SU-DHL-6 (cell line): ENCODE results near the gene DIO1.
A peak's percentile ranks its signal among the peaks of the same experiment; 100 is the strongest.

Experiments used
- H2AFZ ChIP-seq: fragments of 200-600 bp; sonication (generic); 2 replicates; pipeline ENCODE4 v1.6.1; 2014; ENCODE audit warnings: low read depth, mild to moderate bottlenecking, moderate library complexity, mixed read lengths, antibody characterized with exemption, low read length; ENCODE audit not compliant: severe bottlenecking
- H3F3A ChIP-seq: fragments of 200-600 bp; shearing (Covaris generic); 2 replicates; pipeline ENCODE4 v1.6.0; 2016; ENCODE audit warnings: antibody characterized with exemption, mild to moderate bottlenecking; ENCODE audit not compliant: insufficient read depth
- H3K27ac ChIP-seq: fragments of 200-600 bp; sonication (generic); 2 replicates; pipeline ENCODE4 v1.5.1; 2016; ENCODE audit warnings: low read depth, mild to moderate bottlenecking, low read length, moderate library complexity, mixed read lengths
- H3K27me3 ChIP-seq: fragments of 200-600 bp; sonication (generic), shearing (Covaris generic); 2 replicates; pipeline ENCODE4 v1.6.0; 2014; ENCODE audit warnings: mild to moderate bottlenecking, low read length
- H3K36me3 ChIP-seq: fragments of 200-600 bp; sonication (generic); 2 replicates; pipeline ENCODE4 v1.6.1; 2014; ENCODE audit warnings: mild to moderate bottlenecking, low read length, mixed read lengths
- H3K4me2 ChIP-seq: fragments of 300-600, 200-600 bp; shearing (Covaris generic), sonication (generic); 2 replicates; pipeline ENCODE4 v1.6.0; 2014; ENCODE audit warnings: low read length, low read depth, mild to moderate bottlenecking; ENCODE audit not compliant: poor library complexity, severe bottlenecking
- H3K4me3 ChIP-seq: fragments of 200-600 bp; sonication (generic); 2 replicates; pipeline ENCODE4 v1.5.1; 2014; ENCODE audit warnings: antibody characterized with exemption, low read length, mild to moderate bottlenecking, mixed read lengths; ENCODE audit not compliant: insufficient read depth, poor library complexity, severe bottlenecking
- H3K79me2 ChIP-seq: fragments of 200-600 bp; sonication (generic); 2 replicates; pipeline ENCODE4 v1.6.1; 2014; ENCODE audit warnings: mild to moderate bottlenecking, low read length, moderate library complexity; ENCODE audit not compliant: insufficient read depth
- H3K9ac ChIP-seq: fragments of 200-600 bp; sonication (generic); 2 replicates; pipeline ENCODE4 v1.7.0; 2014; ENCODE audit warnings: mild to moderate bottlenecking, low read length
- H3K9me2 ChIP-seq: fragments of 200-600 bp; sonication (generic); replicated peaks from 2 replicates; pipeline ENCODE4 v1.6.1; 2014; ENCODE audit warnings: low read length; ENCODE audit not compliant: insufficient read depth
- H3K9me3 ChIP-seq: fragments of 200-600 bp; sonication (generic); 2 replicates; pipeline ENCODE4 v1.6.1; 2014; ENCODE audit warnings: low read length, mixed read lengths; ENCODE audit not compliant: insufficient read depth
- H4K20me1 ChIP-seq: fragments of 200-600 bp; sonication (generic); 2 replicates; pipeline ENCODE4 v1.6.1; 2014; ENCODE audit warnings: low read depth, mild to moderate bottlenecking, antibody characterized with exemption, low read length, moderate library complexity, mixed read lengths
- EZH2phosphoT487 ChIP-seq: fragments of 200-600 bp; sonication (generic), shearing (Covaris generic); conservative IDR thresholded peaks from 2 replicates; pipeline ENCODE4 v1.6.1; 2018; ENCODE audit warnings: mild to moderate bottlenecking, antibody characterized with exemption, low read length, moderate library complexity, mixed read lengths
- TF ChIP-seq, protein P1 (sequence below): fragments of 200-600 bp; sonication (generic); IDR thresholded peaks from one replicate; pipeline ENCODE4 v1.5.1; 2017; ENCODE audit warnings: antibody characterized with exemption, mild to moderate bottlenecking, low read length, moderate library complexity; ENCODE audit not compliant: insufficient read depth, poor library complexity, severe bottlenecking

The DIO1 gene

DNA sequence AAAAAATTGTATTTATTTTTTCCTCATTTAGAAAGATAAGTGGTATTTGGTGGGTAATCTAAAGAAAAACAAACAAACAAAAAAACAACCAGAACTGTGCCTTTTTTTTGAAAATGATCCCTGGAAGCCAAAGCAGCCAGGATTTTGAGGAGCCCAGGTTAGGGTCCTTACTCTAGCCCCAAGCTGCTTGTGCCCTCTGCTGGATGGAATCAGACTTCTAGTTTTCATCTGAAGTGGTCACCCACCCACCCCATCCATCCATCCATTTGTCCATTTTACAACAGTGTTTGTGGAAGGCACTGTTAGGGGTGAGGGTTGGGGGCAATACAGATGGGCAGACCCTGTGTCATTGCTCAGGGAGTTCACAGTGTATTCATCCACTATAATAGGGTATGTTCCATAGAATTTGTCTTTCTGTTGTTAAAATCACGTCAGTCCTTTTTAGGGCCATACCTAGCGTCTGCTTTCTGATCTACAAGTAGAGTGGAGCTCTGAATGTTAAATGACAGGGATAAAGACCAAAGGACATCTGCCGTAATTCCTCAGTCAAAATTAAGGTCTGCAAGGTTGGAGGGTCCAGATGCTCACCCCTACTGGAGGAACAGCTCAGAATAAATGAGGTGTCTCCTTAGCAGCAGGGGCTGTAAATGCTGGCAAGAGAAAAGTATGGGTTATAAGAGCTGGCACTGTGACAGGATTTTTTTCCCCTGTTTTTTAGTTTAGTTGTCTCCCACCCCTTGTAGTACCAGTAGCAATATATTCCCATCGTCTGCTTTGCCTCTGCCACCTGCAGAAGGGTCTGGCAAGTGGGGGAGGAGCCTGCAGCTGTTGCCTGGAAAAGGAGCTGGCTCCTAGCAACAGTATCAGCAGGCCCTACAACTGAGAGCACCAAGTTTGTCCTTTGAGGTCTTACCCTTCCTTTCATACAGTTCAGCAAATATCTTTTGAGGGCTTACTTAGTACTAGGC is 55.3 kb downstream of the DIO1 start:
- H3K9me3 ChIP-seq, result no peaks in the 10 kb centered on the region
- H4K20me1 ChIP-seq, result no peaks in the 10 kb centered on the region
- TF ChIP-seq EZH2phosphoT487, result no peak
- TF ChIP-seq, protein P1, sequence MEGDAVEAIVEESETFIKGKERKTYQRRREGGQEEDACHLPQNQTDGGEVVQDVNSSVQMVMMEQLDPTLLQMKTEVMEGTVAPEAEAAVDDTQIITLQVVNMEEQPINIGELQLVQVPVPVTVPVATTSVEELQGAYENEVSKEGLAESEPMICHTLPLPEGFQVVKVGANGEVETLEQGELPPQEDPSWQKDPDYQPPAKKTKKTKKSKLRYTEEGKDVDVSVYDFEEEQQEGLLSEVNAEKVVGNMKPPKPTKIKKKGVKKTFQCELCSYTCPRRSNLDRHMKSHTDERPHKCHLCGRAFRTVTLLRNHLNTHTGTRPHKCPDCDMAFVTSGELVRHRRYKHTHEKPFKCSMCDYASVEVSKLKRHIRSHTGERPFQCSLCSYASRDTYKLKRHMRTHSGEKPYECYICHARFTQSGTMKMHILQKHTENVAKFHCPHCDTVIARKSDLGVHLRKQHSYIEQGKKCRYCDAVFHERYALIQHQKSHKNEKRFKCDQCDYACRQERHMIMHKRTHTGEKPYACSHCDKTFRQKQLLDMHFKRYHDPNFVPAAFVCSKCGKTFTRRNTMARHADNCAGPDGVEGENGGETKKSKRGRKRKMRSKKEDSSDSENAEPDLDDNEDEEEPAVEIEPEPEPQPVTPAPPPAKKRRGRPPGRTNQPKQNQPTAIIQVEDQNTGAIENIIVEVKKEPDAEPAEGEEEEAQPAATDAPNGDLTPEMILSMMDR, result peak; percentile 46
- H3K27me3 ChIP-seq, result no peaks in the 10 kb centered on the region
- H3K4me3 ChIP-seq, result no peak overlapping the region
- no peak overlapping the region for H3K9ac ChIP-seq
- H3K36me3 ChIP-seq, result 0 out of 2 replicates have a peak, but pooled peaks cover 2% of the 10 kb centered on the region
- peaks cover 11% of the 10 kb centered on the region; the same call in 1 of the 2 replicates for H3F3A ChIP-seq
- peaks cover 30% of the 10 kb centered on the region for H3K79me2 ChIP-seq
- no peaks in the 10 kb centered on the region for H3K9me2 ChIP-seq
- H3K27ac ChIP-seq, result no peak overlapping the region
- no peak overlapping the region for H3K4me2 ChIP-seq
- no peak overlapping the region for H2AFZ ChIP-seq

DNA sequence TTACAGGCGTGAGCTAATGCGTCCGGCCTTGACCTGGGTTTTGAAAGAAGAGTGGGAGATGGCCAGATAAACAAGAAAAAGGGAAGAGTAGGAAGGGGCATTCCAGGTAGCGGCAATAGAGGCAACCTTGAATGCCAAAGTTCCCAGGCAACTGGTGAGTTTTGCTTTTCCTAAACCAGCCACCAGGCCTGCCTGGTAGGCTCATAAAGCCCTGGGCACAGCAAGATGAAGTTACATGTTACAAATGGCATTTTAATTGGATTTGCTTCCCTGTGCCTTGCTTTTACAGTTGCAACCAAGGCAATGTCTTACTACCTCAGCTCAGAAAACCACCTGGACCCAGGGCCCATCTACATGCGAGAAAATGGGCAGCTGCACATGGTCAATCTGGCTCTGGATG is 57.7 kb downstream of the DIO1 start:
- Histone ChIP-seq H3K4me3 (no peak overlapping the region), H3K27me3 (no peaks in the 10 kb centered on the region), H3F3A (peaks cover 11% of the 10 kb centered on the region; the same call in 1 of the 2 replicates), H3K79me2 (peaks cover 19% of the 10 kb centered on the region; the same call in 1 of the 2 replicates), H3K9me3 (no peaks in the 10 kb centered on the region), H3K27ac (no peak overlapping the region), H3K36me3 (0 out of 2 replicates have a peak, but pooled peaks cover 4% of the 10 kb centered on the region), H3K4me2 (no peak overlapping the region), H3K9me2 (no peaks in the 10 kb centered on the region), H4K20me1 (peaks cover 3% of the 10 kb centered on the region; the same call in 1 of the 2 replicates), H3K9ac (no peak overlapping the region), H2AFZ (no peak overlapping the region)
- no peak for TF ChIP-seq EZH2phosphoT487

DNA sequence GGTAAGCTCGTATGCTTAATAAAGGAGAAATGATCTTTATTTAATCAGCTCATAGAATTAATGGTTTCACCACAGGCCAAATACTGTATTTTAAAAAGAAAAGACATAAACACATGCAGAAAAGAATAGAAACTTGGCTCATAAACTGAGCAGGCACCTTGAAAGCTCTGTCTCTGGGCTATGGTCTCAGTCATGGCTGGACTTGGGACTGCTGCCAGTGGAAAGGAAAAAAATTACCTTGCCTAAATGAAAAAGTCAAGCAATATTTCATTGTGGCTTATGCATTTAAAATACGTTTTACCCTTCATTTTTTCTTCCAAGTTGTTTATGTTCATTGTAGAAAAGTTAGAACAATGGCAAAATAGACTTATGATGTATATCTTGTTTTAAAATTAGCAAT is 60.1 kb downstream of the DIO1 start:
- TF ChIP-seq EZH2phosphoT487, result no peak
- TF ChIP-seq, protein P1, result no peak
- no peaks in the 10 kb centered on the region for H3K9me2 ChIP-seq
- H3K79me2 ChIP-seq, result peaks cover 5% of the 10 kb centered on the region; the same call in 1 of the 2 replicates
- no peaks in the 10 kb centered on the region for H3K27me3 ChIP-seq
- H3K27ac ChIP-seq, result no peak overlapping the region
- H3F3A ChIP-seq, result no peaks in the 10 kb centered on the region
- H3K36me3 ChIP-seq, result 0 out of 2 replicates have a peak, but pooled peaks cover 4% of the 10 kb centered on the region
- H3K4me2 ChIP-seq, result no peak overlapping the region
- H3K9me3 ChIP-seq, result no peaks in the 10 kb centered on the region
- peaks cover 3% of the 10 kb centered on the region; the same call in 1 of the 2 replicates for H4K20me1 ChIP-seq
- no peak overlapping the region for H3K9ac ChIP-seq
- no peak overlapping the region for H2AFZ ChIP-seq
- no peak overlapping the region for H3K4me3 ChIP-seq
